ENCODE measurements around the gene ZNRD2.
A peak's percentile ranks its signal among the peaks of the same experiment; 100 is the strongest.

The ZNRD2 gene

GRCh38 chr11:65615229-65615949, 45.1 kb downstream of the ZNRD2 start, which contains the start of gene PCNX3:
PCNX3 (plus strand) TSS chr11:65615776; CDS start chr11:65616312, 536 bp downstream.
- TF ChIP-seq GATA1 (IDR thresholded peaks at IDR 0.05; ENCODE audit: low read depth, low read length) = no peak
- TF ChIP-seq POLR2A (IDR thresholded peaks at IDR 0.05; ENCODE audit: low read length) = peak; percentile 64
- DNase-seq = peak; percentile 100

GRCh38 chr11:65615950-65616574, 45.8 kb downstream of the ZNRD2 start:
- TF ChIP-seq GATA1 (IDR thresholded peaks at IDR 0.05; ENCODE audit: low read depth, low read length) (no peak), POLR2A (IDR thresholded peaks at IDR 0.05; ENCODE audit: low read length) (no peak)
- DNase-seq = peak; percentile 76 to 82

DNA sequence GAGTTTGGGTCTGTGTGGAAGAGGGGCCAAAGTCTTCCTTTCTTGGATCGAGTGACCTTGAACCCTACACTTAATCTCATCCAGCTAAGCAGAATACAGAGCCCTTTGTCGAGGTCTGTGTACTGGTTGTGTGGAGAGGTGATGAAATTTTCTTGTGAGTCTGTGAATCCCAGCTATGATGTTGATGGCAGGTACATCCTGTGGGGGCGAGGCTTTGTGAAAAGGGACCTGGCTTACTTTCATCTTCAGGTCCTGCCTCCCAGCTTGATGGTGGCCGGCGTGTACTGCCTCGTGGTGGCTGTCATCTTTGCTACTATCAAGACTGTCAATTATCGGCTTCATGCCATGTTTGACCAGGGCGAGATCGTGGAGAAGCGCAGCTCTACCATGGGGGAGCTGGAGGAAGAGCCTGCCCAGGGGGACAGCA, 46.3 kb downstream of the ZNRD2 start:
- TF ChIP-seq POLR2A (IDR thresholded peaks at IDR 0.05; ENCODE audit: low read length) = no peak
- no peak for TF ChIP-seq GATA1 (IDR thresholded peaks at IDR 0.05; ENCODE audit: low read depth, low read length)
- no peak for DNase-seq

- no peak for TF ChIP-seq POLR2A (IDR thresholded peaks at IDR 0.05; ENCODE audit: low read length)
- TF ChIP-seq GATA1 (IDR thresholded peaks at IDR 0.05; ENCODE audit: low read depth, low read length) = no peak
- no peak for DNase-seq
Observed at GRCh38 chr11:65617136-65617850, 47.0 kb downstream of the ZNRD2 start.

GRCh38 chr11:65617990-65618751, 47.9 kb downstream of the ZNRD2 start:
- no peak for DNase-seq
- TF ChIP-seq POLR2A (IDR thresholded peaks at IDR 0.05; ENCODE audit: low read length) (no peak), GATA1 (IDR thresholded peaks at IDR 0.05; ENCODE audit: low read depth, low read length) (no peak)

DNA sequence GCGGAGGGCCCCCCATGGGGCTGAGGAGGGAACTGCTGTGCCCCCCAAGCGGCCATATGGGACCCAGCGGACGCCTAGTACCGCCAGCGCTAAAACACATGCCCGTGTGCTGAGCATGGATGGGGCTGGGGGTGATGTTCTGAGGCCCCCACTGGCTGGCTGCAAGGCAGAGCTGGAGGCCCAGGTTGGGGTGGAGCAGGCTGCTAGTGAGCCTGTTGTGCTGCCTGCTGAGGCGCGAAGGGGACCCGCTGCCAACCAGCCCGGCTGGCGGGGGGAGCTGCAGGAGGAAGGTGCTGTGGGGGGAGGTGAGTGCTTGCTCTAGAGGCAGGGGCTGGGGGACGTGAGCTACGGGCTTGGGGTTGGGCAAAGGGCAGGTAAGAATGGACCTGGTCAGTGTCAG, 48.5 kb downstream of the ZNRD2 start:
- no peak for TF ChIP-seq POLR2A (IDR thresholded peaks at IDR 0.05; ENCODE audit: low read length)
- no peak for TF ChIP-seq GATA1 (IDR thresholded peaks at IDR 0.05; ENCODE audit: low read depth, low read length)
- DNase-seq = no peak

GRCh38 chr11:65619281-65619928, 49.1 kb downstream of the ZNRD2 start:
- DNase-seq = no peak
- TF ChIP-seq POLR2A (IDR thresholded peaks at IDR 0.05; ENCODE audit: low read length) (no peak), GATA1 (IDR thresholded peaks at IDR 0.05; ENCODE audit: low read depth, low read length) (no peak)

- no peak for TF ChIP-seq POLR2A (IDR thresholded peaks at IDR 0.05; ENCODE audit: low read length)
- no peak for TF ChIP-seq GATA1 (IDR thresholded peaks at IDR 0.05; ENCODE audit: low read depth, low read length)
- no peak for DNase-seq
Observed at GRCh38 chr11:65620666-65621065, 50.4 kb downstream of the ZNRD2 start.

GRCh38 chr11:65621460-65621859, 51.2 kb downstream of the ZNRD2 start:
- TF ChIP-seq POLR2A (IDR thresholded peaks at IDR 0.05; ENCODE audit: low read length) (no peak), GATA1 (IDR thresholded peaks at IDR 0.05; ENCODE audit: low read depth, low read length) (no peak)
- DNase-seq = no peak

Measured in erythroblast (primary cell).